ENCODE results near the gene CCSER1.
A peak's percentile ranks its signal among the peaks of the same experiment; 100 is the strongest.

Gene CCSER1

GRCh38 chr4:91037951-91038350 is 910.8 kb downstream of the CCSER1 start:
- H3K27ac ChIP-seq, result no peak overlapping the region
- no peak for DNase-seq
- H3K4me3 ChIP-seq (ENCODE audit: low read depth, low read length), result no peak overlapping the region
- H3K27me3 ChIP-seq (ENCODE audit: insufficient read depth, low read depth, severe bottlenecking), result no peaks in the 10 kb centered on the region
- no peaks in the 10 kb centered on the region for H3K9me3 ChIP-seq (ENCODE audit: severe bottlenecking)
- no peak for TF ChIP-seq CTCF (IDR thresholded peaks at IDR 0.05; ENCODE audit: low read depth, low read length)
- H3K36me3 ChIP-seq, result no peaks in the 10 kb centered on the region

- H3K9me3 ChIP-seq (ENCODE audit: severe bottlenecking), result no peaks in the 10 kb centered on the region
- no peak for DNase-seq
- H3K36me3 ChIP-seq, result no peaks in the 10 kb centered on the region
- H3K4me3 ChIP-seq (ENCODE audit: low read depth, low read length), result no peak overlapping the region
- H3K27ac ChIP-seq, result no peak overlapping the region
- no peaks in the 10 kb centered on the region for H3K27me3 ChIP-seq (ENCODE audit: insufficient read depth, low read depth, severe bottlenecking)
- no peak for TF ChIP-seq CTCF (IDR thresholded peaks at IDR 0.05; ENCODE audit: low read depth, low read length)
Observed at GRCh38 chr4:91057871-91058270, 930.7 kb downstream of the CCSER1 start.

- H3K4me3 ChIP-seq (ENCODE audit: low read depth, low read length), result no peak overlapping the region
- H3K9me3 ChIP-seq (ENCODE audit: severe bottlenecking), result no peaks in the 10 kb centered on the region
- TF ChIP-seq CTCF (IDR thresholded peaks at IDR 0.05; ENCODE audit: low read depth, low read length), result no peak
- DNase-seq, result no peak
- no peaks in the 10 kb centered on the region for H3K36me3 ChIP-seq
- no peak overlapping the region for H3K27ac ChIP-seq
- no peaks in the 10 kb centered on the region for H3K27me3 ChIP-seq (ENCODE audit: insufficient read depth, low read depth, severe bottlenecking)
Observed at GRCh38 chr4:91058345-91058744, 931.2 kb downstream of the CCSER1 start.

- H3K27ac ChIP-seq, result no peak overlapping the region
Observed at GRCh38 chr4:91064157-91064853, 937.1 kb downstream of the CCSER1 start.

GRCh38 chr4:91065117-91065516 is 937.9 kb downstream of the CCSER1 start:
- H3K9me3 ChIP-seq (ENCODE audit: severe bottlenecking), result no peaks in the 10 kb centered on the region
- DNase-seq, result no peak
- H3K4me3 ChIP-seq (ENCODE audit: low read depth, low read length), result no peak overlapping the region
- H3K27me3 ChIP-seq (ENCODE audit: insufficient read depth, low read depth, severe bottlenecking), result no peaks in the 10 kb centered on the region
- TF ChIP-seq CTCF (IDR thresholded peaks at IDR 0.05; ENCODE audit: low read depth, low read length), result no peak
- no peak overlapping the region for H3K27ac ChIP-seq
- H3K36me3 ChIP-seq, result no peaks in the 10 kb centered on the region

More at GRCh38 chr4:91064157-91064853, 937.1 kb downstream of the CCSER1 start:
- H3K4me3 ChIP-seq (ENCODE audit: low read depth, low read length), result no peak overlapping the region
- H3K27me3 ChIP-seq (ENCODE audit: insufficient read depth, low read depth, severe bottlenecking), result no peaks in the 10 kb centered on the region
- no peak for TF ChIP-seq CTCF (IDR thresholded peaks at IDR 0.05; ENCODE audit: low read depth, low read length)
- peak; percentile 28 for DNase-seq
- H3K9me3 ChIP-seq (ENCODE audit: severe bottlenecking), result no peaks in the 10 kb centered on the region
- no peaks in the 10 kb centered on the region for H3K36me3 ChIP-seq

GRCh38 chr4:91070736-91071135 is 943.5 kb downstream of the CCSER1 start:
- H3K9me3 ChIP-seq (ENCODE audit: severe bottlenecking), result no peaks in the 10 kb centered on the region
- H3K27ac ChIP-seq, result no peak overlapping the region
- H3K27me3 ChIP-seq (ENCODE audit: insufficient read depth, low read depth, severe bottlenecking), result no peaks in the 10 kb centered on the region
- no peak overlapping the region for H3K4me3 ChIP-seq (ENCODE audit: low read depth, low read length)
- no peaks in the 10 kb centered on the region for H3K36me3 ChIP-seq
- no peak for DNase-seq
- no peak for TF ChIP-seq CTCF (IDR thresholded peaks at IDR 0.05; ENCODE audit: low read depth, low read length)

All from WERI-Rb-1 (cell line).